Measurements from ENCODE around the gene CAPZB. TPM values are rescaled to one million over a fixed set of nuclear protein-coding genes. Genes with fewer than 3 reads are reported as not detected.
A peak's percentile ranks its signal among the peaks of the same experiment; 100 is the strongest.

The CAPZB gene
- total and polyA plus RNA-seq, 2 of the 4 experiments (the other 2 are of a cell fraction): 216 to 304 TPM

GRCh38 chr1:19348441-19349198, 136.7 kb downstream of the CAPZB start:
- no TSS peak for BruUV-seq (replicated peaks)

More at GRCh38 chr1:19348441-19349198, 136.7 kb downstream of the CAPZB start:
- no peak overlapping the region for H2AFZ ChIP-seq (replicated peaks; ENCODE audit: low read length, poor library complexity)
- H2BK5ac ChIP-seq (ENCODE audit: low read depth, low read length, poor library complexity, severe bottlenecking): no peak overlapping the region
- intact Hi-C loops (cut with micrococcal nuclease): loop anchor here (5.0 kb wide), 1 partner anchor 119 kb away; no protein-coding TSS in a partner anchor
- no peak overlapping the region for H3K4ac ChIP-seq (ENCODE audit: low read depth, low read length)
- TF ChIP-seq BHLHE40 (IDR thresholded peaks at IDR 0.05; ENCODE audit: low read depth, low read length): no peak
- H2AK5ac ChIP-seq (ENCODE audit: low read depth, low read length): no peak overlapping the region
- no peak overlapping the region for H3K18ac ChIP-seq (ENCODE audit: low read depth, low read length)
- no peak overlapping the region for H3K14ac ChIP-seq (replicated peaks; ENCODE audit: low read depth, low read length)
- H3K9ac ChIP-seq (ENCODE audit: low read depth, low read length): no peak overlapping the region
- H3K4me1 ChIP-seq (ENCODE audit: control insufficient read depth, insufficient read depth, low read length): peaks cover 2% of the 10 kb centered on the region; the same call in 1 of the 2 replicates
- H2AK9ac ChIP-seq (replicated peaks; ENCODE audit: low read depth, low read length, poor library complexity): peak overlapping the region; percentile 20
- peaks cover 41% of the 10 kb centered on the region for H4K20me1 ChIP-seq (ENCODE audit: insufficient read depth, low read length)
- no peak overlapping the region for H3K56ac ChIP-seq (ENCODE audit: extremely low read depth, insufficient read depth, low read length)
- POLR2A ChIA-PET (ENCODE audit: unreplicated experiment): interaction anchor here (0.6 kb wide), 1 partner anchor 86 kb away, joined by 3 read pairs; no protein-coding TSS in a partner anchor
- no peaks in the 10 kb centered on the region for H3K9me1 ChIP-seq (ENCODE audit: insufficient read depth, low read length)
- CTCF ChIA-PET: no interaction called here
- no peak overlapping the region for H2BK15ac ChIP-seq (ENCODE audit: low read depth, low read length)
- no peak overlapping the region for H3K27ac ChIP-seq (ENCODE audit: insufficient read depth, low read length)
- in situ Hi-C loops (cut with MboI; ENCODE audit: low sequenced_read_pairs): no loop called here
- no peak overlapping the region for H3K4me2 ChIP-seq (ENCODE audit: low read depth, low read length)
- DNase-seq (no peak), ATAC-seq (ENCODE audit: low read depth) (no peak)
- H4K5ac ChIP-seq (ENCODE audit: low read depth, low read length): no peak overlapping the region
- no peaks in the 10 kb centered on the region for H3K9me3 ChIP-seq (ENCODE audit: control insufficient read depth, insufficient read depth, low read length)
- WGBS, 2 experiments (ENCODE audit: extremely low coverage in 2 of 2, insufficient read length in 1 of 2): 51% methylated on average over 5 of the region's 15 CpGs; no CpG with 5 or more reads in 1 of the 2 experiments
- peaks cover 19 to 57% of the 10 kb centered on the region in 2 experiments for H3K79me1 ChIP-seq (ENCODE audit: low read depth in 1 of 2, low read length in 2 of 2)
- no peak overlapping the region for H2BK20ac ChIP-seq (ENCODE audit: low read depth, low read length)
- no peak overlapping the region for H2BK120ac ChIP-seq (ENCODE audit: low read depth, low read length)
- dilution Hi-C loops (cut with HindIII; ENCODE audit: low sequenced_read_pairs, unreplicated experiment): no loop called here
- no peak overlapping the region for H4K8ac ChIP-seq (ENCODE audit: low read depth in 2 of 2, low read length in 2 of 2)
- no peak overlapping the region for H3K23ac ChIP-seq (ENCODE audit: low read depth, low read length)
- H3K36me3 ChIP-seq (ENCODE audit: control insufficient read depth, insufficient read depth, low read length): peaks cover 78% of the 10 kb centered on the region
- no peak overlapping the region for H4K91ac ChIP-seq (ENCODE audit: insufficient read depth, low read depth, low read length)
- H3K27me3 ChIP-seq (ENCODE audit: control insufficient read depth, insufficient read depth, low read length): no peaks in the 10 kb centered on the region
- H3K4me3 ChIP-seq (ENCODE audit: insufficient read depth, low read depth, low read length): no peak overlapping the region
